GM18868 (cell line): ENCODE results near the gene SYCE1L.
"Not testable (repeated sequence)": the region's sequence is repeated elsewhere in the genome, so short reads cannot be mapped to it uniquely, and the experiment has no call there.

Experiments used
- ATAC-seq: cut with Tn5 transposase; IDR thresholded peaks from one replicate; pipeline ENCODE4 v1.9.1; 2021; ENCODE audit warnings: mild to moderate bottlenecking, moderate library complexity; ENCODE audit not compliant: unreplicated experiment

The SYCE1L gene

GRCh38 chr16:77199211-77199610 lies at the start of gene SYCE1L:
Gene SYCE1L, plus strand, starts transcription at chr16:77199408. Its CDS starts 44 bp downstream, at chr16:77199452.
- ATAC-seq, result no peak

GRCh38 chr16:77157346-77158058 lies 41.7 kb upstream of the SYCE1L start:
- no peak for ATAC-seq

GRCh38 chr16:77158293-77158692 lies 40.9 kb upstream of the SYCE1L start:
- ATAC-seq, result no peak

GRCh38 chr16:77165006-77165405 lies 34.2 kb upstream of the SYCE1L start:
- no peak for ATAC-seq

GRCh38 chr16:77165536-77166236 lies 33.5 kb upstream of the SYCE1L start:
- ATAC-seq, result not testable (repeated sequence)

GRCh38 chr16:77166726-77167125 lies 32.5 kb upstream of the SYCE1L start:
- ATAC-seq, result no peak

GRCh38 chr16:77168901-77169300 lies 30.3 kb upstream of the SYCE1L start:
- ATAC-seq, result no peak

- peak; percentile 82 for ATAC-seq
Observed at GRCh38 chr16:77169650-77170236, 29.5 kb upstream of the SYCE1L start.

GRCh38 chr16:77170805-77171204 lies 28.4 kb upstream of the SYCE1L start:
- no peak for ATAC-seq

- ATAC-seq, result peak; percentile 91
Observed at GRCh38 chr16:77171745-77172635, 27.2 kb upstream of the SYCE1L start.

GRCh38 chr16:77172951-77173350 lies 26.3 kb upstream of the SYCE1L start:
- ATAC-seq, result no peak

GRCh38 chr16:77183137-77183536 lies 16.1 kb upstream of the SYCE1L start:
- ATAC-seq, result no peak

GRCh38 chr16:77186298-77186697 lies 12.9 kb upstream of the SYCE1L start:
- not testable (repeated sequence) for ATAC-seq

- peak; percentile 1 for ATAC-seq
Observed at GRCh38 chr16:77190190-77190477, 9.1 kb upstream of the SYCE1L start.

GRCh38 chr16:77190478-77191258 lies 8.5 kb upstream of the SYCE1L start, which contains the start of gene MON1B:
Gene MON1B, plus strand, starts transcription at chr16:77191190. Its CDS starts 296 bp downstream, at chr16:77191486.
- ATAC-seq, result peak; percentile 95

- peak; percentile 0 for ATAC-seq
Observed at GRCh38 chr16:77191259-77191969, 7.8 kb upstream of the SYCE1L start.

- ATAC-seq, result no peak
Observed at GRCh38 chr16:77193377-77193776, 5.8 kb upstream of the SYCE1L start.

GRCh38 chr16:77194295-77195231 lies 4.6 kb upstream of the SYCE1L start:
- ATAC-seq, result no peak

GRCh38 chr16:77195411-77195810 lies 3.8 kb upstream of the SYCE1L start:
- no peak for ATAC-seq
